Endothelial cell (in vitro differentiated cells): Measurements from ENCODE around the gene AMTN. TPM values are rescaled to one million over a fixed set of nuclear protein-coding genes. Genes with fewer than 3 reads are reported as not detected.
"Not testable (repeated sequence)": the region's sequence is repeated elsewhere in the genome, so short reads cannot be mapped to it uniquely, and the experiment has no call there.

ENCODE experiments used
- DNase-seq: peaks from one replicate; pipeline ENCODE4 v3.0.0; 2021; ENCODE audit warnings: low spot score
- H3K27ac Mint-ChIP-seq: one replicate; pipeline ENCODE4 v1.8.0; 2021; ENCODE audit warnings: mixed read lengths, inconsistent platforms; ENCODE audit not compliant: unreplicated experiment
- H3K27me3 Mint-ChIP-seq: one replicate; pipeline ENCODE4 v1.8.0; 2021; ENCODE audit warnings: mild to moderate bottlenecking, moderate library complexity, mixed read lengths, inconsistent platforms; ENCODE audit not compliant: unreplicated experiment
- H3K36me3 Mint-ChIP-seq: one replicate; pipeline ENCODE4 v1.8.0; 2021; ENCODE audit warnings: mild to moderate bottlenecking, low read depth, mixed read lengths, inconsistent platforms; ENCODE audit not compliant: unreplicated experiment
- H3K4me1 Mint-ChIP-seq: one replicate; pipeline ENCODE4 v1.8.0; 2021; ENCODE audit warnings: mild to moderate bottlenecking, mixed read lengths, inconsistent platforms; ENCODE audit not compliant: unreplicated experiment
- H3K4me3 Mint-ChIP-seq: one replicate; pipeline ENCODE4 v1.8.0; 2021; ENCODE audit warnings: mild to moderate bottlenecking, mixed read lengths, inconsistent platforms; ENCODE audit not compliant: unreplicated experiment
- H3K9me3 Mint-ChIP-seq: one replicate; pipeline ENCODE4 v1.8.0; 2021; ENCODE audit warnings: mixed read lengths, inconsistent platforms; ENCODE audit not compliant: unreplicated experiment
- CTCF ChIP-seq: fragments of 200-600 bp; sonication (generic); IDR thresholded peaks from one replicate; pipeline ENCODE4 v1.5.0; 2021; ENCODE audit warnings: antibody characterized with exemption; ENCODE audit not compliant: unreplicated experiment
- long read RNA-seq: library from polyadenylated mRNA; unstranded; transcript quantifications from one replicate; pipeline ENCODE4 v2.0.0, GENCODE V29; 2020; ENCODE audit not compliant: unreplicated experiment
- total RNA-seq: library from RNA; stranded (reverse); fragmentation: NEBNext Ultra II Directional; extraction: Animal tissue kit (Norgen Biotek cat#: 25700); gene quantifications from one replicate; pipeline ENCODE4 v1.2.1, GENCODE V29; 2021; ENCODE audit not compliant: unreplicated experiment

AMTN gene
- not detected for total RNA-seq
- long read RNA-seq, result 0 reads

GRCh38 chr4:70518269-70518668 is at the start of gene AMTN:
Gene AMTN, plus strand, starts transcription at chr4:70518569. Its CDS starts 209 bp downstream, at chr4:70518778.
- Mint-ChIP-seq H3K9me3 (no peaks in the 10 kb centered on the region), H3K36me3 (no peaks in the 10 kb centered on the region), H3K27ac (no peak within 1 kb of the TSS), H3K4me1 (no peaks in the 10 kb centered on the region), H3K4me3 (no peak within 1 kb of the TSS), H3K27me3 (no peaks in the 10 kb centered on the region)
- DNase-seq, result no peak
- TF ChIP-seq CTCF, result no peak

- DNase-seq, result no peak
- Mint-ChIP-seq H3K9me3 (no peaks in the 10 kb centered on the region), H3K27ac (no peak within 1 kb of the TSS), H3K36me3 (no peaks in the 10 kb centered on the region), H3K4me1 (no peaks in the 10 kb centered on the region), H3K4me3 (no peak within 1 kb of the TSS), H3K27me3 (peaks cover 2% of the 10 kb centered on the region)
- no peak for TF ChIP-seq CTCF
Observed at GRCh38 chr4:70471897-70472296, 46.5 kb upstream of the AMTN start, which contains the start of gene MUC7. Gene MUC7, plus strand, starts transcription at chr4:70472197. Its CDS starts 1,825 bp downstream, at chr4:70474022.

- Mint-ChIP-seq H3K27me3 (no peaks in the 10 kb centered on the region), H3K27ac (no peak overlapping the region), H3K4me3 (no peak overlapping the region), H3K36me3 (no peaks in the 10 kb centered on the region), H3K4me1 (no peaks in the 10 kb centered on the region), H3K9me3 (no peaks in the 10 kb centered on the region)
- TF ChIP-seq CTCF, result no peak
- no peak for DNase-seq
Observed at GRCh38 chr4:70473679-70474078, 44.7 kb upstream of the AMTN start.

- Mint-ChIP-seq H3K9me3 (no peaks in the 10 kb centered on the region), H3K27me3 (no peaks in the 10 kb centered on the region), H3K27ac (no peak overlapping the region), H3K4me1 (no peaks in the 10 kb centered on the region), H3K36me3 (no peaks in the 10 kb centered on the region), H3K4me3 (no peak overlapping the region)
- DNase-seq, result no peak
- TF ChIP-seq CTCF, result no peak
Observed at GRCh38 chr4:70488748-70489147, 29.6 kb upstream of the AMTN start.

- Mint-ChIP-seq H3K27me3 (no peaks in the 10 kb centered on the region), H3K9me3 (no peaks in the 10 kb centered on the region), H3K4me3 (no peak overlapping the region), H3K4me1 (no peaks in the 10 kb centered on the region), H3K27ac (no peak overlapping the region), H3K36me3 (no peaks in the 10 kb centered on the region)
- no peak for DNase-seq
- TF ChIP-seq CTCF, result no peak
Observed at GRCh38 chr4:70496231-70496630, 22.1 kb upstream of the AMTN start.

GRCh38 chr4:70501838-70502237 is 16.5 kb upstream of the AMTN start:
- H3K4me3 Mint-ChIP-seq, H3K9me3 Mint-ChIP-seq, H3K36me3 Mint-ChIP-seq, H3K4me1 Mint-ChIP-seq, H3K27me3 Mint-ChIP-seq, DNase-seq, H3K27ac Mint-ChIP-seq: not testable (repeated sequence)
